ENCODE measurements around the gene ACAD9.

DNA sequence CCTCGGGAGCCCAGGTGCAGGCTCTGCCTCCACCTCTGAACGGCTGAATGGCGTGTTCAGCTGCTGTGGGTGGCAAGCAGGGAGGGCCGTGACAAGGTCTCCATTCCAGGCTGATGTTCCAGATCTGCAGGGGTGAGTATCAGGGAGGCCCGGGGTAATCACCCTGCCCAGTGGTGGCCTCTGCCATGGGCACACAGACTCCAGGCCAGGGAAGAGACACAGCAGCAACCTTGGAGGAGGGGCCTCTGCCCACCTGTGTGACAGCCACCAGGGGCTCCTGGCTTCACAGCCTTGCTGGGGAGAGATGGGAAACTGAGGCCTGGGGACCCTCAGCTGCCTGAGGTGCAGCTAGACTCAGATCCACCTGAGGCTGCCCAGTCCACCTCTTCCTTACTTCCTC is 25.6 kb upstream of the ACAD9 start:
- TF ChIP-seq CTCF (conservative IDR thresholded peaks at IDR 0.05): no peak
- TF ChIP-seq EZH2 (IDR thresholded peaks at IDR 0.05; ENCODE audit: low read depth): no peak
